IMR-90 (cell line): ENCODE data around the gene PIN1.

Source experiments
- BHLHE40 ChIP-seq: fragments of 150-350 bp; IDR thresholded peaks from 2 replicates; pipeline ENCODE4 v1.6.1; 2016; ENCODE audit warnings: mild to moderate bottlenecking, low read depth, low read length
- CEBPB ChIP-seq: IDR thresholded peaks from 2 replicates; pipeline ENCODE4 v1.6.1; 2012; ENCODE audit warnings: low read depth, low read length, improper control_type of control experiment
- CHD1 ChIP-seq: IDR thresholded peaks from 2 replicates; pipeline ENCODE4 v1.6.1; 2012; ENCODE audit warnings: low read depth, low read length, improper control_type of control experiment
- CTCF ChIP-seq: conservative IDR thresholded peaks from 2 replicates; pipeline ENCODE4 v1.5.1; 2012; ENCODE audit warnings: mild to moderate bottlenecking, low read depth, low read length, improper control_type of control experiment
- ELK1 ChIP-seq: fragments of 150-350 bp; IDR thresholded peaks from 2 replicates; pipeline ENCODE4 v1.6.1; 2016; ENCODE audit warnings: low read depth, mild to moderate bottlenecking, low read length, moderate library complexity, borderline replicate concordance
- MAFK ChIP-seq: IDR thresholded peaks from 2 replicates; pipeline ENCODE4 v1.6.1; 2012; ENCODE audit warnings: low read depth, low read length, improper control_type of control experiment
- MAZ ChIP-seq: IDR thresholded peaks from 2 replicates; pipeline ENCODE4 v1.6.1; 2012; ENCODE audit warnings: low read depth, mild to moderate bottlenecking, low read length, improper control_type of control experiment, moderate library complexity, borderline replicate concordance
- NFE2L2 ChIP-seq: fragments of 150-350 bp; IDR thresholded peaks from 2 replicates; pipeline ENCODE4 v1.6.1; 2016; ENCODE audit warnings: low read depth, mild to moderate bottlenecking, low read length
- POLR2A ChIP-seq: IDR thresholded peaks from 2 replicates; pipeline ENCODE4 v1.6.1; 2012; ENCODE audit warnings: mild to moderate bottlenecking, low read depth, low read length
- RAD21 ChIP-seq: IDR thresholded peaks from 2 replicates; pipeline ENCODE4 v1.6.1; 2012; ENCODE audit warnings: low read length, improper control_type of control experiment
- RCOR1 ChIP-seq: IDR thresholded peaks from 2 replicates; pipeline ENCODE4 v1.6.1; 2012; ENCODE audit warnings: mild to moderate bottlenecking, low read length, improper control_type of control experiment; ENCODE audit not compliant: insufficient replicate concordance
- RFX5 ChIP-seq: IDR thresholded peaks from 2 replicates; pipeline ENCODE4 v1.8.0; 2012; ENCODE audit warnings: low read depth, mild to moderate bottlenecking, low read length, moderate library complexity
- SMC3 ChIP-seq: fragments of 150-350 bp; IDR thresholded peaks from 2 replicates; pipeline ENCODE4 v1.6.1; 2016; ENCODE audit warnings: low read depth, mild to moderate bottlenecking, antibody characterized with exemption, low read length, moderate library complexity
- USF2 ChIP-seq: fragments of 150-350 bp; IDR thresholded peaks from 2 replicates; pipeline ENCODE4 v1.6.1; 2017; ENCODE audit warnings: mild to moderate bottlenecking, antibody characterized with exemption, low read length, low read depth

GRCh38 chr19:9834726-9835506 lies at the start of gene PIN1:
- TF ChIP-seq POLR2A (peak; percentile 46; the same call in 1 of the 2 replicates), CTCF (peak; percentile 82), RFX5 (no peak; the same call in 1 of the 2 replicates), CHD1 (no peak), MAZ (peak; percentile 26; the same call in 1 of the 2 replicates), CEBPB (no peak), RCOR1 (peak; percentile 76), NFE2L2 (no peak), RAD21 (no peak), SMC3 (no peak), USF2 (0 out of 2 replicates have a peak, but pooled peaks have one; percentile 9), BHLHE40 (no peak), ELK1 (no peak), MAFK (no peak)
